Islet precursor cell (in vitro differentiated cells): ENCODE results near the gene RAB29.

ENCODE experiments used
- DNase-seq: peaks from one replicate; pipeline ENCODE4 v3.0.0-alpha.2; 2018

RAB29 gene

GRCh38 chr1:205719762-205720161, 55.5 kb downstream of the RAB29 start:
- DNase-seq = no peak

GRCh38 chr1:205719015-205719414, 56.3 kb downstream of the RAB29 start:
- DNase-seq = no peak
